Measurements from ENCODE around the gene RIMBP2.

RIMBP2 gene

GRCh38 chr12:130456375-130457199 lies 259.5 kb downstream of the RIMBP2 start:
- no peak for TF ChIP-seq CTCF (IDR thresholded peaks at IDR 0.05; ENCODE audit: low read depth, low read length)
- DNase-seq (ENCODE audit: low read depth in 2 of 2), result no peak
- no peak overlapping the region for H3K4me3 ChIP-seq (replicated peaks in 1 of 2; ENCODE audit: low read depth in 2 of 2, low read length in 2 of 2)

- H3K4me3 ChIP-seq (replicated peaks in 1 of 2; ENCODE audit: low read depth in 2 of 2, low read length in 2 of 2), result no peak overlapping the region
- no peak for TF ChIP-seq CTCF (IDR thresholded peaks at IDR 0.05; ENCODE audit: low read depth, low read length)
- DNase-seq (ENCODE audit: low read depth in 2 of 2), result no peak
Measured at GRCh38 chr12:130455161-130455560, 260.9 kb downstream of the RIMBP2 start.

- no peak for DNase-seq (ENCODE audit: low read depth in 2 of 2)
- no peak for TF ChIP-seq CTCF (IDR thresholded peaks at IDR 0.05; ENCODE audit: low read depth, low read length)
- H3K4me3 ChIP-seq (replicated peaks in 1 of 2; ENCODE audit: low read depth in 2 of 2, low read length in 2 of 2), result no peak overlapping the region
Measured at GRCh38 chr12:130454296-130454695, 261.8 kb downstream of the RIMBP2 start.

GRCh38 chr12:130452546-130452945 lies 263.6 kb downstream of the RIMBP2 start:
- no peak for TF ChIP-seq CTCF (IDR thresholded peaks at IDR 0.05; ENCODE audit: low read depth, low read length)
- no peak overlapping the region for H3K4me3 ChIP-seq (replicated peaks in 1 of 2; ENCODE audit: low read depth in 2 of 2, low read length in 2 of 2)
- no peak for DNase-seq (ENCODE audit: low read depth in 2 of 2)

GRCh38 chr12:130451001-130451930 lies 264.8 kb downstream of the RIMBP2 start:
- no peak overlapping the region for H3K4me3 ChIP-seq (replicated peaks in 1 of 2; ENCODE audit: low read depth in 2 of 2, low read length in 2 of 2)

GRCh38 chr12:130449291-130449690 lies 266.8 kb downstream of the RIMBP2 start:
- no peak for TF ChIP-seq CTCF (IDR thresholded peaks at IDR 0.05; ENCODE audit: low read depth, low read length)
- no peak overlapping the region for H3K4me3 ChIP-seq (replicated peaks in 1 of 2; ENCODE audit: low read depth in 2 of 2, low read length in 2 of 2)
- DNase-seq (ENCODE audit: low read depth in 2 of 2), result no peak

More at GRCh38 chr12:130451001-130451930, 264.8 kb downstream of the RIMBP2 start:
- no peak for TF ChIP-seq CTCF (IDR thresholded peaks at IDR 0.05; ENCODE audit: low read depth, low read length)
- DNase-seq (ENCODE audit: low read depth in 2 of 2), result no peak

All from cardiac fibroblast (primary cell).